ENCODE measurements around the gene SH3GL2. TPM values are rescaled to one million over a fixed set of nuclear protein-coding genes. Genes with fewer than 3 reads are reported as not detected.

SH3GL2 gene
- total RNA-seq, 1 donor from 2014 or later: 0.79 TPM

- DNase-seq (ENCODE audit: low read depth, low spot score): no peak
These were observed 30.6 kb downstream of the SH3GL2 start for GRCh38 chr9:17609312-17610005.

GRCh38 chr9:17611342-17611741 lies 32.5 kb downstream of the SH3GL2 start:
- no peak for DNase-seq (ENCODE audit: low read depth, low spot score)

- no peak for DNase-seq (ENCODE audit: low read depth, low spot score)
These were observed 33.1 kb downstream of the SH3GL2 start for GRCh38 chr9:17611917-17612316.

- no peak for DNase-seq (ENCODE audit: low read depth, low spot score)
These were observed 34.9 kb downstream of the SH3GL2 start for GRCh38 chr9:17613758-17614157.

GRCh38 chr9:17614250-17614649 lies 35.4 kb downstream of the SH3GL2 start:
- no peak for DNase-seq (ENCODE audit: low read depth, low spot score)

- no peak for DNase-seq (ENCODE audit: low read depth, low spot score)
These were observed 36.0 kb downstream of the SH3GL2 start for GRCh38 chr9:17614903-17615302.

- DNase-seq (ENCODE audit: low read depth, low spot score): no peak
These were observed 43.3 kb downstream of the SH3GL2 start for GRCh38 chr9:17622141-17622540.

GRCh38 chr9:17622749-17623148 lies 43.9 kb downstream of the SH3GL2 start:
- DNase-seq (ENCODE audit: low read depth, low spot score): no peak

- DNase-seq (ENCODE audit: low read depth, low spot score): no peak
These were observed 45.1 kb downstream of the SH3GL2 start for GRCh38 chr9:17623965-17624364.

- no peak for DNase-seq (ENCODE audit: low read depth, low spot score)
These were observed 45.7 kb downstream of the SH3GL2 start for GRCh38 chr9:17624571-17624970.

- DNase-seq (ENCODE audit: low read depth, low spot score): no peak
These were observed 47.0 kb downstream of the SH3GL2 start for GRCh38 chr9:17625644-17626388.

GRCh38 chr9:17627641-17628040 lies 48.8 kb downstream of the SH3GL2 start:
- no peak for DNase-seq (ENCODE audit: low read depth, low spot score)

- no peak for DNase-seq (ENCODE audit: low read depth, low spot score)
These were observed 49.8 kb downstream of the SH3GL2 start for GRCh38 chr9:17628624-17629023.

GRCh38 chr9:17630531-17630949 lies 51.7 kb downstream of the SH3GL2 start:
- DNase-seq (ENCODE audit: low read depth, low spot score): no peak

- no peak for DNase-seq (ENCODE audit: low read depth, low spot score)
These were observed 52.5 kb downstream of the SH3GL2 start for GRCh38 chr9:17631396-17631795.

- DNase-seq (ENCODE audit: low read depth, low spot score): no peak
These were observed 54.1 kb downstream of the SH3GL2 start for GRCh38 chr9:17632994-17633393.

GRCh38 chr9:17635115-17635890 lies 56.4 kb downstream of the SH3GL2 start:
- DNase-seq (ENCODE audit: low read depth, low spot score): peak; percentile 86

GRCh38 chr9:17636349-17636748 lies 57.5 kb downstream of the SH3GL2 start:
- DNase-seq (ENCODE audit: low read depth, low spot score): no peak

- DNase-seq (ENCODE audit: low read depth, low spot score): no peak
These were observed 58.0 kb downstream of the SH3GL2 start for GRCh38 chr9:17636821-17637220.

GRCh38 chr9:17637229-17637628 lies 58.4 kb downstream of the SH3GL2 start:
- no peak for DNase-seq (ENCODE audit: low read depth, low spot score)

GRCh38 chr9:17648516-17648915 lies 69.7 kb downstream of the SH3GL2 start:
- peak; percentile 36 for DNase-seq (ENCODE audit: low read depth, low spot score)

GRCh38 chr9:17651725-17652124 lies 72.9 kb downstream of the SH3GL2 start:
- DNase-seq (ENCODE audit: low read depth, low spot score): no peak

Data from pulmonary artery endothelial cell (primary cell).